DOHH2 (cell line): ENCODE measurements around the gene CLCA1.

ENCODE experiments used
- H3F3A ChIP-seq: fragments of 200-600 bp; sonication (generic), shearing (Covaris generic); 2 replicates; pipeline ENCODE4 v1.6.0; 2016; ENCODE audit warnings: antibody characterized with exemption, mild to moderate bottlenecking; ENCODE audit not compliant: control insufficient read depth, insufficient read depth
- H3K27ac ChIP-seq: fragments of 200-600 bp; sonication (generic); 2 replicates; pipeline ENCODE4 v1.5.1; 2014; ENCODE audit warnings: low read depth, mild to moderate bottlenecking, low read length, moderate library complexity
- H3K27me3 ChIP-seq: fragments of 200-600 bp; sonication (generic); 2 replicates; pipeline ENCODE4 v1.6.1; 2014; ENCODE audit warnings: mild to moderate bottlenecking, low read length, mixed read lengths; ENCODE audit not compliant: control insufficient read depth
- H3K36me3 ChIP-seq: fragments of 200-600 bp; sonication (generic); 2 replicates; pipeline ENCODE4 v1.6.1; 2014; ENCODE audit warnings: mild to moderate bottlenecking, low read length, moderate library complexity, mixed read lengths; ENCODE audit not compliant: control insufficient read depth
- H3K4me1 ChIP-seq: fragments of 200-600 bp; sonication (generic); 2 replicates; pipeline ENCODE4 v1.6.1; 2014; ENCODE audit warnings: mild to moderate bottlenecking, low read length, mixed read lengths; ENCODE audit not compliant: control insufficient read depth
- H3K4me2 ChIP-seq: fragments of 200-600 bp; sonication (generic); 2 replicates; pipeline ENCODE4 v1.6.0; 2014; ENCODE audit warnings: mild to moderate bottlenecking, low read length, moderate library complexity
- H3K4me3 ChIP-seq: fragments of 200-600 bp; sonication (generic); 2 replicates; pipeline ENCODE4 v1.5.1; 2014; ENCODE audit warnings: mild to moderate bottlenecking, low read length, mixed read lengths
- H3K79me2 ChIP-seq: fragments of 200-600 bp; sonication (generic); 2 replicates; pipeline ENCODE4 v1.6.1; 2014; ENCODE audit warnings: mild to moderate bottlenecking, low read length, mixed read lengths; ENCODE audit not compliant: control insufficient read depth
- H3K9me2 ChIP-seq: fragments of 200-600 bp; sonication (generic); replicated peaks from 2 replicates; pipeline ENCODE4 v1.6.1; 2014; ENCODE audit warnings: mild to moderate bottlenecking, low read length, mixed read lengths; ENCODE audit not compliant: control insufficient read depth
- H3K9me3 ChIP-seq: fragments of 200-600 bp; sonication (generic); 2 replicates; pipeline ENCODE4 v1.6.1; 2014; ENCODE audit warnings: antibody characterized with exemption, low read length, mixed read lengths; ENCODE audit not compliant: control insufficient read depth, insufficient read depth
- H4K20me1 ChIP-seq: fragments of 200-600 bp; sonication (generic); 2 replicates; pipeline ENCODE4 v1.6.0; 2014; ENCODE audit warnings: low read depth, mild to moderate bottlenecking, antibody characterized with exemption, low read length, moderate library complexity; ENCODE audit not compliant: control insufficient read depth, insufficient read depth
- CTCF ChIP-seq: fragments of 200-600 bp; sonication (generic); IDR thresholded peaks from one replicate; pipeline ENCODE4 v1.5.1; 2014; ENCODE audit warnings: antibody characterized with exemption, mild to moderate bottlenecking, low read depth, low read length; ENCODE audit not compliant: poor library complexity, severe bottlenecking
- EZH2phosphoT487 ChIP-seq: fragments of 200-600 bp; sonication (generic); IDR thresholded peaks from 2 replicates; pipeline ENCODE4 v1.6.1; 2017; ENCODE audit warnings: borderline replicate concordance, mild to moderate bottlenecking, antibody characterized with exemption, low read length, moderate library complexity, mixed read lengths

CLCA1 gene

DNA sequence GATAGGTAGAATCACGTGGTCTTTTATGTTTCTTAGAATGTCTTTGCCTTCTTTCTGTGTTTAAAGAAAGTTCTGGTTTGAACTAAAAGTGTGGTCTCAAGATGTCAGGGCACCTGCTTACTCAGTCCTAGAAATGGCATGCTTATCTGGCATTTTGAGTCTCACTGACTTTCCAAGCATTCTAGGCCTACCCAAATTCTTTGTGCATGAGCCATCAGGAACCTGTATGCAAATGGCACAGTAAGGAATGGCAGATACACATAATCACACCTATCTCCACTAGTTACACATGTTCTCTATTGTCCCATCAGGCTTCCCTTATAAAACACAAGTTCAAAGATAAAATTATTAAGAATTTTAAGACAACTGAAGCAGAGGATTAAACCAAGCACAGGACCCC, 48.6 kb downstream of the CLCA1 start:
- H3K9me3 ChIP-seq, result no peaks in the 10 kb centered on the region
- H3K36me3 ChIP-seq, result no peaks in the 10 kb centered on the region
- no peak overlapping the region for H3K4me3 ChIP-seq
- H3K27me3 ChIP-seq, result no peaks in the 10 kb centered on the region
- H4K20me1 ChIP-seq, result no peaks in the 10 kb centered on the region
- H3K79me2 ChIP-seq, result no peaks in the 10 kb centered on the region
- H3K27ac ChIP-seq, result no peak overlapping the region
- no peaks in the 10 kb centered on the region for H3K9me2 ChIP-seq
- H3K4me1 ChIP-seq, result no peaks in the 10 kb centered on the region
- no peak overlapping the region for H3K4me2 ChIP-seq
- no peak for TF ChIP-seq CTCF
- no peak for TF ChIP-seq EZH2phosphoT487
- H3F3A ChIP-seq, result no peaks in the 10 kb centered on the region

- Histone ChIP-seq H3K4me2 (no peak overlapping the region), H3K4me1 (no peaks in the 10 kb centered on the region), H3K4me3 (no peak overlapping the region), H3K9me3 (peaks cover 4% of the 10 kb centered on the region; the same call in 1 of the 2 replicates), H3F3A (no peaks in the 10 kb centered on the region), H3K9me2 (no peaks in the 10 kb centered on the region), H3K27ac (no peak overlapping the region), H3K36me3 (no peaks in the 10 kb centered on the region), H3K79me2 (no peaks in the 10 kb centered on the region), H3K27me3 (no peaks in the 10 kb centered on the region), H4K20me1 (no peaks in the 10 kb centered on the region)
- TF ChIP-seq CTCF (no peak), EZH2phosphoT487 (no peak)
These were observed 52.2 kb downstream of the CLCA1 start for GRCh38 chr1:86520789-86521521.

DNA sequence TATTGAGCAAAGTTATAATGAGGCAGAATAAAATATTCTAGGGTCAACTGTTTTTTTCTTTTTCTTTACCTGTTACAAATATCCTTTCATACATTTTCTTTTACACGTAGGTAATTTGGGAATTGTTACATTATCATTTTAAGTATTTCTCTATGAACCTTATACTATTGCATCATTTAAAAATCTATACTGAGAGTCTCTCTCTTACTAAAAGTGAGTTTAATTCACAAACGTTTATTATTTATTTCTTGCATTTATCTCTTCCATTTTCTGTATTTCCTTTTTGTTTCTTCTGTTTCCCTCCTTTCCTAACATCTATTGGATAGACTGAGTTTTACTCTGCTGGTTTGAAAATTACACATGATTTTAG, 52.8 kb downstream of the CLCA1 start:
- TF ChIP-seq EZH2phosphoT487 (no peak), CTCF (no peak)
- Histone ChIP-seq H3K79me2 (no peaks in the 10 kb centered on the region), H3K4me2 (no peak overlapping the region), H3K27me3 (no peaks in the 10 kb centered on the region), H3K9me3 (peaks cover 4% of the 10 kb centered on the region; the same call in 1 of the 2 replicates), H3F3A (no peaks in the 10 kb centered on the region), H3K9me2 (no peaks in the 10 kb centered on the region), H3K4me3 (no peak overlapping the region), H4K20me1 (no peaks in the 10 kb centered on the region), H3K4me1 (no peaks in the 10 kb centered on the region), H3K36me3 (no peaks in the 10 kb centered on the region), H3K27ac (no peak overlapping the region)
